Stimulated activated CD8-positive, alpha-beta memory T cell treated with anti-CD3 and anti-CD28 coated beads, Interleukin-15, amount 100 ng/mL, for 4 hours (primary cell): ENCODE results near the gene CASD1.

Experiments
- DNase-seq, 2 donors: peaks; one replicate each; pipeline ENCODE4 v3.0.0-alpha.2; 2020; ENCODE audit warnings: low read depth in 2 of 2

CASD1 gene

DNA sequence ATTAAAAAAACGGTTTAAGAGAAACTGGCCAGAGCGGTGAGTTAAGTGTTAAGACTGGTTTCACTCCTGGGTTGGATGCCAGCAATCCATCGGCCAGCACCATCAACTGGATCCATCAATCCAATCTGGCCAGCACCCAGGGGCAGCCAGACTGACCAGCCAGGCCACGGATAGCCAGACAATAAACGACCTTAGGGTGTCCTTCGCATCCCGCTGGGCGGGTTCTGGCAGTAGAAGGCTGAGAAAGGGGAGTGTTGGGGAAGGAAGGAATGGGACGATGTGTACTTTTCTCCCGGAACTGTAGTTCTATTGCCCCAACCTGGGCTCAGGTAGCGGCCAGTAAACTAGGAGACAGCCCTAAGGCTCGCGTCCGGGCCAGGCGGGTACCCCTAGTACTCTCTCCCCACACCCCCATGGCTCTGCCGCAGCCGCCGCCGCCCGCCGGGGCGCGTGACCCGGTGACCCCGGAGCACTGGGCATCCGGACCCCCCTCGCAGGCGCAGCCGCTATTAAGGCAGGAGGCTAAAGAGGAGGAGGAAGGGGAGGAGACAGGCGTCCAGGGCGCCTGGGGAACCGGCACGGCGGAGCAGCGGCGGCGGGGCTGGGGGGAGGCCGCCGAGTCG is at the start of gene CASD1:
CASD1 (plus strand) TSS at position 546 of the 623 bp plus-strand sequence. CDS start 276 bp downstream, outside the sequence.
- DNase-seq = peak; percentile 27 to 37

DNA sequence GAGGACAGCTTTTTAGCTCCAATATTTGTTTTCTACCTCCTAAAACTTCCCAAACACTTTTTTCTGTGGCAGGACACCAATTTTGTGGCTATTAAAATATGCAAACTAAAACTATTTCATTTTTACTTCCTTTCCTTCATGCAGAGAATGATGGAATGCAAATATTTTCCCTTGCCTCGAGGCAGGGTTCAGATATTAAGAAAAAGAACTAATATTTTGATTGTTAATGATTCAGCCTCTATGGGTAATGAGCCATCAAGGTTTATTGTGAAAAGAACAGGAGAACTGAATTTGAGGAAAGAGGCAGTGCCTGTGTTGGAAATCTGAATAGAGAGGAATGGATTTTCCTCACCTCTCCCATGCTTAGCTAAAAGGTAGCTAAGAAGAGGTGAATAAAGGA is 43.1 kb upstream of the CASD1 start:
- no peak for DNase-seq

DNA sequence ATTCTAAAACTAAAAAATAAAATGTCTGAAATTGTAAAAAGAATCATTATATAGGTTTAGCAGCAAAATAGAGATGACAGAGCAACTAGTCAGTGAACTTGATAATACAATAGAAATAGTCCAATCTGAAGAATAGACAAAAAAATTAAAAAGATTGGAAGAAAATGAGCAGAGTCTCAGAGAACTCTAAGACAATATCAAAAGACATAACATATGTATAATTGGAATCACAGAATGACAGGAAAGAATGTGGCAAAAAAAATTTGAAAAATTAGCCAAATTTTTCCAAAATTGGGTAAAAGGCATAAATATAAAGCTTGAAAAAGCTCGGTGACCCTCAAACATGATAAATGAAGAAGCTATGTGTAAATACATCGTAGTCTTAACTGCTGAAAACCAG is 38.0 kb upstream of the CASD1 start:
- no peak for DNase-seq

DNA sequence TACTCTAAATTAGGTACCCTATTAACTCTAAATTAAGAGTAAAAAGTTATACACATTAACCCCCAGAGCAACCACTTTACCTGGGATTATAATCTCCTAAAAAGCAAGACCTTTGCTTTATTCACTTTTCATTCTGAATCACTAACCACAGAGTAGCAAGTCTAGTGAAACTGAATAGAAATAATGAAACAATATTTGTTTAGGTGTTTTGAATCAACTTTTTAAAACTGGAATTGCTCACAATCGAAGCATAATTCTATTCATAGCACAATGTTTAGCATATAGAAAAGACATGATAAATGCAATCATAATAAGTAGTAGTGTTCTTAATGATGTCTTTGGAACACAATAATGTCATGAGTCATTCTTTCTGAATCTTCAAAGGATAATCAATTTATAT is 37.0 kb upstream of the CASD1 start:
- DNase-seq = no peak

DNA sequence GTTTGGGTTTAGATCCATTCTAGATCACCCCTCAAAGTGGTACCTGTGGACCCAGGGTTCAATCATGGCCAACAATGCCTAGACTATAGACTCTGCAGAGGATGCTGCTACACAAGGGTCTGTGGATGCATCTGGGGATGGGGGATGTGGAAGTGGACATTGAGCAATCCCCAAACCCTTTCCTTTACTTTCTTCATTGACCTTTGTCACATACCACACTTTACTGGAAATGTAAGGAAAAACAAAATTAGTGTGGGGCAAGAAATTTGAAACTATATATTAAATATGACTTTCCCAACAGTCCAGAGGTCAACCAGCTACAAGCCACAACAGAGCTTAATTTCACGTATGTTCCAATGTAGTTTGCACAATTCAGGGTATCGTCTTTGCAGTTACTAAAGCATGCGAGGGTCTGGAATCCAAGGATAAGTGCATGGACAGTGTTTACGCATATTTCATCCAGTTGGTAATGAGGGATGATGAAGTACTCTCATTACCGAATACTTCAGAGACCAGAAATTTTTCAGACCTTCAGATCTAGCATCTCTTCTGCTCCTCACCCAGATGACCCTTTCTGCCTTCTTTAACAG is 33.3 kb upstream of the CASD1 start:
- no peak for DNase-seq

DNA sequence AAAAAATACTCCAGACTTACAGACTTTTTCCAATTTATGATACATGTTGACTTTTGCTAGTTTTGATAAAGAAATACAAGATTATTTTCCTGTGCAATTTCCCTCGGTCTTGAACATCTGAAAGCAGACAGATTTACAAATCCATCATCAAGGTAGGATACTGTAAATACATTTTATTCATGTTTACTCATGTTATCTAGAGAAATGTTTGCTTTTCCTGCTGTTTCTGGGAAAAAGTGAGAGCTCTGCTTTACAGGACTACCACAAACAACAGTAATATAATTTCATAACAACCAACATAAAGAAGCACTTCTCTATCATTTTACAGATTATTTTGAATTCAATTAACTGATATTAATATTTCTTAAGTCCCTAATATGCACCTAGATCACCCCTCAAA is 31.7 kb upstream of the CASD1 start:
- DNase-seq = no peak

DNA sequence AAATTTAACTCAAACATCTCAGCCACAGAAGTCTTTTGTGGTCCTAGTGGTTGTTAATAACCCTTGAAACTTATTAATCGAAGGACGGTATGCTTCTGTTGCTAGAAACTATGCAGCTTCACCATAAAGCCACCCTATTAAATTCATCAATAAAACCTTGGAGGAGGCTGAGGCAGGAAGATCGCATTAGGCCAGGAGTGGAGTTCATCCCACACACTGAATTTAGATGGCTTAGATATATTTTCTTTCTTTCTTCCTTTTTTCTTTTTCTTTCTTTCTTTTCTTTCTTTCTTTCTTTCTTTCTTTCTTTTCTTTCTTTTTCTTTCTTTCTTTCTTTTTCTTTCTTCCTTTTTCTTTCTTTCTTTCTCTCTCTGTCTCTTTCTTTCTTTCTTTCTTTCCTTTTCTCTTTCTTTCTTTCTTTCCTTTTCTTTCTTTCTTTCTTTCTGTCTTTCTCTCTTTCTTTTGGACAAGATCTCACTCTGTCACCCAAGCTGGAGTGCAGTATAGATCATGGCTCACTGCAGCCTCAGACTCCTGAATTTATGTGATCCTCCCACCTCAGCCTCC is 30.9 kb upstream of the CASD1 start:
- no peak for DNase-seq

DNA sequence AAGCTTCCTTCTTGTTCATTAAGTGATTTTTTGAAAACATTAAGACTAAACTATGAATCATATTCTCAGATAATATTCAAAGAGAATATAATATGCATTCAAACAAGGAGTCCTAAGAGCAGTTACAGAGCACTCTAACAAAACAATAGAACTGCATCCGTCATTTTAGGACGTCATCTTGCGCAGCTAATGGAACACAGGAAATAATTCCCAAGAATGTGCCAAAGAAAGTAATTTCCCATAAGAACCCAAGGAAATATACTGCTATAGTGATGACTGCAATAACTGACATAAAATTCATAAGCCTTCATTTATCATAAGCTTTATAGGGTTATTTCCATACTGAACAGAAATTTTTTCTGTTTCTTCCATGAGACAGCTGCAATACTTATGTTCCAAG is 28.3 kb upstream of the CASD1 start:
- DNase-seq = no peak

DNA sequence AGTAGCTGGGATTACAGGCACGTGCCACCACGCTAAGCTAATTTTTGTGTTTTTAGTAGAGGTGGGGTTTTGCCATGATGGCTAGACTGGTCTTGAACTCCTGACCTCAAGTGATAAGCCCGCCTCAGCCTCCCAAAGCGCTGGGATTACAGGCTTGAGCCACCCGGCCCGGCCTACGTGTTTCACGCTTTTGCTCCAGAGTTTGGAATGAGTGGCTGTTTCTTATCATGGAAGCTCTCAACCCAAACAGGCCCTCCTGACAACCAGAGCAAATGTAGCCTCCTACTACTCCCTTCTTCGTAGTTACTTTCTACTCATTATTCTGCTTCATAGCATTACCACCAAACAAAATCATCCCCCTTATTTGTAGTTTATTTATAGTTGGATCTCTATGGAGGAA is 26.8 kb upstream of the CASD1 start:
- no peak for DNase-seq

DNA sequence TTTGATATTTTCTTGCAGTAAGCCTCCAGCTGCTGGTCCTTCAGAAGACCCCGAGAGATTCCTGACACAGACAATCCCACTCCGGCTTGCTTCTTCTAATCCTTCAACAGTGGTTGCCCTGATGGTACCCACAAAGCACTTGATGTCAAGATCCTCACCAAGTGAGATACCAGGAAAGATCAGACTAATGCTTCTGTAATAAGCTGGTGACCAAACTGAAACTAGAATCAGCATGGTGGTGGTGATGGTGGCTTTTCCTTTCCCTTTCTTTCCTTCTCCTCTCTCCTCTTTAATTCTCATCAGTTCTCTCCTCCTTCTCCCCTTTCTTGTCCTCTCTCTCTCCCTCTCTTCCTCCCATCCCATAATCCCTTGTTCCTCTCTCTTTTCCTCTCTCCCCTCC is 25.8 kb upstream of the CASD1 start:
- no peak for DNase-seq

DNA sequence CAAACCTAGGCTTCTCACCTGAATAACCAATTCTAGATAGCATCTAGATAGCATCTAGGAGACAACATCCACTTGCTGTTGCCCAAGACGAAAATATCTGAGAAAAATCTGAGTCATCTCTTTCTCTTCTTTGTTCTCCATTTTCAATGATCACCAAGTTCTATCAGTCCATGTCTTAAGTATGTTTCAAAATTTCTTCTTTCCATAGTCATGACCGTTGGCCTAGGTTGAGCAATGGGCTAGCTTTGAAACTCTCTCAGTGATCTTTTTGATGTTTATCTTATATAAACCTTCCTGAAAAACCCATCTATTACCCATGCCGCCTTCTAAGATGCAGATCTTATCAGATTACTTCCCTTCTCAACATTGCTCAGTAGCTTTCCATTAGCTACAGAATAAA is 23.4 kb upstream of the CASD1 start:
- no peak for DNase-seq

DNA sequence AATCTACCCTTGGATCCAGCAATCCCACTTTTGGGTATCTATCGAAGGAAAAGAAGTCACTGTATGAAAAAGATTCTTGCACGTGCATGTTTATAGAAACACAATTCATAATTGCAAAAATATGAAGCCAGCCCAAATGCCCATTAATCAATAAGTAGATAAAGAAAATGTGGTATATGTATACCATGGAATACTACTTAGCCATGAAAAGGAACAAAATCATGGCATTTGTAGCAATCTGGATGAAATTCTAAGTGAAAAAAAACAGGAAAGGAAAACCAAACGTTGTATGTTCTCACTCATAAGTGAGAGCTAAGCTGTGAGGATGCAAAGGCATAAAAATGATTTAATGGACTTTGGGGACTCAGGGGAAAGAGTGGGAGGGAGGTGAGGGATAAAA is 18.2 kb upstream of the CASD1 start:
- DNase-seq = no peak

DNA sequence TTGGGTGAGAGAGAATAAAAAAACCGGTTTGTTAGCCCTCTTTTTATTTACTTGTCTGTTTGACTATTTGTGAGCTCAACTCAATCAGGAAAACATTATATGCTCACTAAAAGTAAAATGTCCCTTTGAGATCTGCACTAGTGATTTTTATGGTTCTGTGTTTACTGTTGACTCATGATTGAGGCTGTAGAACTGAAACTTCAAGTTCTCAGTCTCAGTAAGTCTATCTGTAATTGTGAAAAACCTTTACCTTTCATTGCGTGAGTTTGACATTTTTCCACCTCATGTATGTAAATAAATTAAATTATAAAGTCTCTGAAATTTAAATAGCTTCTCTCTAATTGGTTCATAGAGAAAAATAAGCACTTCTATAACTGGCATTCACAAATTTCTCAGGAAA is 17.0 kb upstream of the CASD1 start:
- no peak for DNase-seq

DNA sequence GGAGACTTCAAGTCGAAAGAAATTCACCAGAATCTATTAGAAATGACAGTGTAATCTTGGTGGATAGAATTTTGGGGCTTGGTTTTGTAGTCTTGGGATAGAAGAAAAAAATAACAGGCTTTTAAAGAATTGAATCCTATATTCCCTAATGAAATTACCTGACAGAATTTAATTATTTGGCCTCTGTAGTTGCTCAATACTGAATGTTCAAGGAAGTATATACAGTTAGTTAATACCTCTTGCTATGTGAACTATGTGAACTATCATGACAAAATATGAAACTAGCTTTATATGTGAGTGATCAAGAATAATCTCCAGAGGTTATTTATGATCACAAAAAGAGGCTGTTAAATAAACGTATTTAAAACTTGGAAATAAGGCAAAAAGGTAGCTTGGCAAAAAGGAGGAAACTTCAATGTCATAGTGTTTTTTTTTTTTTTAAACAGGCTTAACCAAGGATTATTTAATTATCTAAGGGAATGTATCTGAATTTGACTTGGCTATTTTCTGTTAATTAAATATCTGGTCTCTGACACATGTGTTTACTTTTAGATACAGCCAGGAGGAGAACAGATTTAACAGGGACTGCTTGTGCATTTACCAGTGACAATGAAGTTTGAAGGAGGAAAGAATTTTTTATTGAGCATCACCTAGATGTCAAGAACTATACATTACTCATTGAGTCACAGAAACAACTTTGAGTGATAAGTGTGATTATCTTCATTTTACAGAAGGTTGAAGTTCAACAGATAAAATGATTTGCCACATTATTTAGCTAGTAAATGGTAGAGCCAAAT is 11.5 kb upstream of the CASD1 start:
- no peak for DNase-seq

DNA sequence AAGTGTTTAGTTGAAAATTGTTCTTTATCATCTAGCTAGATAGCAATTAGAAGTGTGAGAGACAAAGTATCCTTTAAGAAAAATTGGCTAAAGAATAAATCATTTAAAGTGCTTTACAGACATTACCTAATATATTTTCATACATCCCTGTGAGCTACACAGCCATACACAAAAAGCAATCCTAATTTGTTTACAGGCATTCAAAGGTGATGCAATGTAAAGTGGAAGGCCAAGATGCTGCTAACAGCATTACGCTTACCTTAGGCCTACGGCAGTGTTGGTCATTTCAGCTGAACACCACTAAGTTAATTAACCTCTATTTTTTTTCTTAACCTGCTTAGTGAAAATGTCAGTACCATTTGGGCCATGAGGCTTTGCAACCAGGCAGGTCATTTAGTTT is 10.7 kb upstream of the CASD1 start:
- DNase-seq = no peak

DNA sequence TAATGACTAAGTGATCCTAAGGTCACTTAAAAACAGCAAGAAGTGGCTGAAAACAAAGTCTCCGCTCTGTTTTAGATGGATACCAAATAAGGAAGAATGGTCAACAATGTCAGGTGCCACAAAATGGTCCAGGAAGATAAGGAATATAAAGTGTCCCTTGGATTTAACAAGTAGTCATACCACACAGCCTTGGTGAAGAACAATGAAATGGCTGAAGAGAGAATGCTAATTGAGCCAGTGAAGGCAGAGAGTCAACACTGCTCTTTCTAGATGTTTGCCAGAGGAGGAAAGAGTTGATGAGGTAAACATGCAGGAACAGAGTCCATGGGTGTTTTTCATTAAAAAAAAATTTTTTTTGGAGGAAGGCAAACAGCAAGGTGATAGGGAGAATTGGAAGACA is 2.1 kb upstream of the CASD1 start:
- no peak for DNase-seq

DNA sequence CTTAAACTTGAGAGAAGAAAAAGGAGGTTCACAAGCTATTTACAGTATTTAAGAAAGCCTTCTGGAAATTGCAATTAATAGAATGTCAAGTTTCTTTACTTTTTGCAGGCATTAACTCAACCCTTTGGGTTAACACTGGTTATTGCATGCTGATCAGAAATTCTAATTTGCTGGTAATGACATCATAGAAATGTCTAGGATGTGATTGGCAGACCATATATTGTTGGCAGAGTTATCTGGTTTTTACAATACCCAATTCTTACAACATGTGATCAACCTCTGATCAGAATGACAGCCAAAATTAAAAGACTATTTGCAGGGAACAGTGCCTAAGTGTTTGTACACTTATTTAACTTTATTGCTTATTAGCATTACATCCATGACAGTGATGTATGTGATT is 1.6 kb upstream of the CASD1 start:
- no peak for DNase-seq

DNA sequence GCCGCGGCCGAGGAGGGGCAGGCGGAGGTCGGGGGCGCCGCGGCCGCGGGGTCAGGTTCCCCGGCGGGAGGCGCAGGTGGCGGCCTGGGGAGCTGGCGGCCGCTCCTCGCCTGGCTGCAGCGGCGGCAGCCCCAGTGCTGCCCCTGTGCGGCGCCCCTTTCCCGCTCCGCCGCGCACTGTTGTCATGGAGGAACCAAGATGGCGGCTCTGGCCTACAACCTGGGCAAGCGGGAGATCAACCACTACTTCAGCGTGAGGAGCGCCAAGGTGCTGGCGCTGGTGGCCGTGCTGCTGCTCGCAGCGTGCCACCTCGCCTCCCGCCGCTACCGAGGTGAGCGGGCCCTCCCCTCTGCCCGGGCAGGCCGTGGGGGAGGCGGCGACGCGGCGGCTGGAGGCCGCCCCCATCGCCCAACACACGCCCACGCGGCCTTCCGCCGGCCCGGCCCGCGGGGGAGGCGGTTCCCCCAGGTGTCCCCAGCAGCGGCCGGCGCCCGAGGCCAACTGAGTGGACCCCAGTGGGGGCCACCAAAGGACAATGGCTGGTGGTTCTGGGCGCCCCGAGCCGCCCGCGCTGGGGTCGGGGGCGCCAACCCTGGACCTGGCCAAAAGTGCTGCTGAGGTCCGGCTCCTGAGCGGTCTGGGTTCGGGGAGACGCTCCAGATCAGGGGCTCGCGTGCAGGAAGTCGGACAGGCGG is 425 bp downstream of the CASD1 start:
- peak; percentile 25 to 37 for DNase-seq

DNA sequence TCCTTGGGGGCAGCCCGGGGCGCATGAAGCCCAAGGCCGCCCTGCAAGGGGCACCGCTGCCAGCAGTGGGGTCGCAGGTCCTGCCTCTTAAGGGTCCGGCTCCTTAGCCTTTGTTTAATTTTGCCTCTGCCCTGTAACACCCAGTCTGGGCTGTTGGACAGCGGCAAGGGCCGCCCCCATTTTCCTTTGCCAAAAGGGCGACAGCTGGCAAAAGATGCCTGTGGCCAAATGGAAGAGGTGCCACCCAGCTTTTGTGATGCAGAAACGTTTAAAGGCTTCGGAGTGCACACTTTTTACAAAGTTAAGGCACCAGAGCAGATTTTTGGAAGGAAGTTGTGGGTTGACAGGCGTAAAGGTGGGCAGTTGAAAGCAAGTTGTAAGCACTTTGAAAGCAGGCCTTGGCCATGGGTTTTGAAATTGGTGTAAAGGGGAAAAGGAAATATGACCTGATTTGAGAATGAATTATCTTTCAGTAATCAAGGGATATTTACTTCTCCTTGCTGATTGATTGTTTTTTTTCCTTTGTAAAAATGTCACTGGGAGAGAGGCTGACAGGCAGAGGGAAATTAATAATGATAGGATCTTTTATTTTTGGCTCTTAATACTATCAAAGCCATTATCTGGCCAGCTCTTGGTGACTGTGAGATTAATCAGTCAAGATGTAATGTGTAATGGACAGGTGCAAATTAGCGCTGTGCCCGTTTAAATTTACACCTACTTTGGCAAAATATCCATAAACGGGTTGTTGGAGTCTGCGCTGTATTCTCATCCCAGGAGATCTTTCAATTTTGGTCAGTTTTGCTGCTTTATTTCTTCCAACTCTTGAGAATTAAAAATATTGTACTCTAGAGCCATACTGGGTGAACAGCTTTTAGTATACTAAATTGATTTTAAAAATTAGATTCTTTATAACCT is 1.2 kb downstream of the CASD1 start:
- peak in 1 of 2 donors; percentile 10 for DNase-seq

DNA sequence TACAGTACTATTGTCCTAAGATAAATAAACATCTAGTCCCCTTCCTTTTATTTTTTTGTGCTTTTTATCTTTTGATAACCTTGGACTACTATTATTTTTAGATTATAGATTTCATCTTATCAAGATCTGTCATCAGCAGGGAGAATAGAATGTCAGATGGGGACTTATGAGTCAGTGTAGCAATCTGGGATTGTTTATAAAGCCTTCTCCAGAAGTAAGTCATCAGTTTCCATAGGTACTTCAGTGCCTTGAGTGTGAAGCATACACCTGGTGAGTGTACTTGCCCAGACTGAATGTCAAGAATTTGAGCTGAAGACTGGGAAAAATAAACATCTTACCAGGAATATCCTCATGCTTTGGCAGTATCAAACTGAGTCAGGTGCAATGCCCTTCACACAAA is 2.1 kb downstream of the CASD1 start:
- no peak for DNase-seq
